ENCODE measurements around the gene ADAMTS12.

The ADAMTS12 gene

DNA sequence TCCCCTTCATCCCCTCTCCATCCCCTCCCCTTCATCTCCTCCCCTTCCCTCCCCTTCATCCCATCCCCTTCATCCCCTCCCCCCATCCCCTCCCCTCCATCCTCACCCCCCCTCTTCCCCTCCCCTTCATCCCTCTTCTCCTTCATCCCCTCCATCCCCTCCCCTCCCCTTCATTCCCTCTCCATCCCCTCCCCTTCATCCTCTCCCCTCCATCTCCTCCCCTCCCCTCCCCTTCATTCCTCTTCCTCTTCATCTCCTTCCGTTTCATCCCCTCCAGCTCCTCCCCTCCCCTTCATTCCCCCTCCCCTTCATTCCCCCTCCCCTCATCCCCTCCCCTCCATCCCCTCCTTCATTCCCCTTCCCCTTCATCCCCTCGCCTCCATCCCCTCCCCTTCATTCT lies 410.9 kb downstream of the ADAMTS12 start (continued):
- TF ChIP-seq, protein P1, sequence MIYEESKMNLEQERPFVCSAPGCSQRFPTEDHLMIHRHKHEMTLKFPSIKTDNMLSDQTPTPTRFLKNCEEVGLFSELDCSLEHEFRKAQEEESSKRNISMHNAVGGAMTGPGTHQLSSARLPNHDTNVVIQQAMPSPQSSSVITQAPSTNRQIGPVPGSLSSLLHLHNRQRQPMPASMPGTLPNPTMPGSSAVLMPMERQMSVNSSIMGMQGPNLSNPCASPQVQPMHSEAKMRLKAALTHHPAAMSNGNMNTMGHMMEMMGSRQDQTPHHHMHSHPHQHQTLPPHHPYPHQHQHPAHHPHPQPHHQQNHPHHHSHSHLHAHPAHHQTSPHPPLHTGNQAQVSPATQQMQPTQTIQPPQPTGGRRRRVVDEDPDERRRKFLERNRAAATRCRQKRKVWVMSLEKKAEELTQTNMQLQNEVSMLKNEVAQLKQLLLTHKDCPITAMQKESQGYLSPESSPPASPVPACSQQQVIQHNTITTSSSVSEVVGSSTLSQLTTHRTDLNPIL (CRISPR knock-in tag; IDR thresholded peaks at IDR 0.05; ENCODE audit: low read depth): no peak

DNA sequence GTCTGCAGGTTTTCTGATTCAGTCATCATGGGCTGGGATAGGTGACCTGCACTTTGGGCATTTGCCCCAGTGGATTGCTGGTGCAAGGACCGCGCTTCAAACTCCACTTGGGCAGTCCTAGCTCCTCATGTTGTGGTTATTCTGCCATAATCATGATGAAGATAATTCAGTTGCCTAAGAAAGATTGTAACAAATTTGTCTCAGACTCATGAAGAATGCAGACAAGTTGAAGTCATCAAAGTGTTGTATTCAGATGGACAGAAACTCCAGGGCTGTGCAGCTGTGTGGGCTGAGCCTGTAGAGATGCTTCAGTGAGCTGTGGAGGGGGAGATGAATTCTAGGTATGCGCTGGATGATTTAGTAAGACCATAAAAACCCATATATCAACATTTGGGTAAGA lies 412.5 kb downstream of the ADAMTS12 start:
- no peak for ATAC-seq
- TF ChIP-seq ZFP3 (CRISPR knock-in tag; IDR thresholded peaks at IDR 0.05): no peak
- TF ChIP-seq OSR1 (CRISPR knock-in tag; IDR thresholded peaks at IDR 0.05): no peak
- TF ChIP-seq ZC3H10 (CRISPR knock-in tag; IDR thresholded peaks at IDR 0.05): no peak
- no peak for TF ChIP-seq TOX (CRISPR knock-in tag; IDR thresholded peaks at IDR 0.05; ENCODE audit: borderline replicate concordance)
- TF ChIP-seq GLIS3 (CRISPR knock-in tag; IDR thresholded peaks at IDR 0.05): no peak
- TF ChIP-seq, protein P2, sequence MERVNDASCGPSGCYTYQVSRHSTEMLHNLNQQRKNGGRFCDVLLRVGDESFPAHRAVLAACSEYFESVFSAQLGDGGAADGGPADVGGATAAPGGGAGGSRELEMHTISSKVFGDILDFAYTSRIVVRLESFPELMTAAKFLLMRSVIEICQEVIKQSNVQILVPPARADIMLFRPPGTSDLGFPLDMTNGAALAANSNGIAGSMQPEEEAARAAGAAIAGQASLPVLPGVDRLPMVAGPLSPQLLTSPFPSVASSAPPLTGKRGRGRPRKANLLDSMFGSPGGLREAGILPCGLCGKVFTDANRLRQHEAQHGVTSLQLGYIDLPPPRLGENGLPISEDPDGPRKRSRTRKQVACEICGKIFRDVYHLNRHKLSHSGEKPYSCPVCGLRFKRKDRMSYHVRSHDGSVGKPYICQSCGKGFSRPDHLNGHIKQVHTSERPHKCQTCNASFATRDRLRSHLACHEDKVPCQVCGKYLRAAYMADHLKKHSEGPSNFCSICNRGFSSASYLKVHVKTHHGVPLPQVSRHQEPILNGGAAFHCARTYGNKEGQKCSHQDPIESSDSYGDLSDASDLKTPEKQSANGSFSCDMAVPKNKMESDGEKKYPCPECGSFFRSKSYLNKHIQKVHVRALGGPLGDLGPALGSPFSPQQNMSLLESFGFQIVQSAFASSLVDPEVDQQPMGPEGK (CRISPR knock-in tag; IDR thresholded peaks at IDR 0.05; ENCODE audit: borderline replicate concordance): no peak
- TF ChIP-seq, protein P3, sequence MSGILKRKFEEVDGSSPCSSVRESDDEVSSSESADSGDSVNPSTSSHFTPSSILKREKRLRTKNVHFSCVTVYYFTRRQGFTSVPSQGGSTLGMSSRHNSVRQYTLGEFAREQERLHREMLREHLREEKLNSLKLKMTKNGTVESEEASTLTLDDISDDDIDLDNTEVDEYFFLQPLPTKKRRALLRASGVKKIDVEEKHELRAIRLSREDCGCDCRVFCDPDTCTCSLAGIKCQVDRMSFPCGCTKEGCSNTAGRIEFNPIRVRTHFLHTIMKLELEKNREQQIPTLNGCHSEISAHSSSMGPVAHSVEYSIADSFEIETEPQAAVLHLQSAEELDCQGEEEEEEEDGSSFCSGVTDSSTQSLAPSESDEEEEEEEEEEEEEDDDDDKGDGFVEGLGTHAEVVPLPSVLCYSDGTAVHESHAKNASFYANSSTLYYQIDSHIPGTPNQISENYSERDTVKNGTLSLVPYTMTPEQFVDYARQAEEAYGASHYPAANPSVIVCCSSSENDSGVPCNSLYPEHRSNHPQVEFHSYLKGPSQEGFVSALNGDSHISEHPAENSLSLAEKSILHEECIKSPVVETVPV (CRISPR knock-in tag; IDR thresholded peaks at IDR 0.05): no peak
- TF ChIP-seq ISL1 (CRISPR knock-in tag; IDR thresholded peaks at IDR 0.05): no peak
- TF ChIP-seq, protein P4, sequence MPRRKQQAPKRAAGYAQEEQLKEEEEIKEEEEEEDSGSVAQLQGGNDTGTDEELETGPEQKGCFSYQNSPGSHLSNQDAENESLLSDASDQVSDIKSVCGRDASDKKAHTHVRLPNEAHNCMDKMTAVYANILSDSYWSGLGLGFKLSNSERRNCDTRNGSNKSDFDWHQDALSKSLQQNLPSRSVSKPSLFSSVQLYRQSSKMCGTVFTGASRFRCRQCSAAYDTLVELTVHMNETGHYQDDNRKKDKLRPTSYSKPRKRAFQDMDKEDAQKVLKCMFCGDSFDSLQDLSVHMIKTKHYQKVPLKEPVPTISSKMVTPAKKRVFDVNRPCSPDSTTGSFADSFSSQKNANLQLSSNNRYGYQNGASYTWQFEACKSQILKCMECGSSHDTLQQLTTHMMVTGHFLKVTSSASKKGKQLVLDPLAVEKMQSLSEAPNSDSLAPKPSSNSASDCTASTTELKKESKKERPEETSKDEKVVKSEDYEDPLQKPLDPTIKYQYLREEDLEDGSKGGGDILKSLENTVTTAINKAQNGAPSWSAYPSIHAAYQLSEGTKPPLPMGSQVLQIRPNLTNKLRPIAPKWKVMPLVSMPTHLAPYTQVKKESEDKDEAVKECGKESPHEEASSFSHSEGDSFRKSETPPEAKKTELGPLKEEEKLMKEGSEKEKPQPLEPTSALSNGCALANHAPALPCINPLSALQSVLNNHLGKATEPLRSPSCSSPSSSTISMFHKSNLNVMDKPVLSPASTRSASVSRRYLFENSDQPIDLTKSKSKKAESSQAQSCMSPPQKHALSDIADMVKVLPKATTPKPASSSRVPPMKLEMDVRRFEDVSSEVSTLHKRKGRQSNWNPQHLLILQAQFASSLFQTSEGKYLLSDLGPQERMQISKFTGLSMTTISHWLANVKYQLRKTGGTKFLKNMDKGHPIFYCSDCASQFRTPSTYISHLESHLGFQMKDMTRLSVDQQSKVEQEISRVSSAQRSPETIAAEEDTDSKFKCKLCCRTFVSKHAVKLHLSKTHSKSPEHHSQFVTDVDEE (CRISPR knock-in tag; IDR thresholded peaks at IDR 0.05): no peak
- no peak for TF ChIP-seq TCF4 (CRISPR knock-in tag; IDR thresholded peaks at IDR 0.05; ENCODE audit: borderline replicate concordance)
- TF ChIP-seq, protein P5, sequence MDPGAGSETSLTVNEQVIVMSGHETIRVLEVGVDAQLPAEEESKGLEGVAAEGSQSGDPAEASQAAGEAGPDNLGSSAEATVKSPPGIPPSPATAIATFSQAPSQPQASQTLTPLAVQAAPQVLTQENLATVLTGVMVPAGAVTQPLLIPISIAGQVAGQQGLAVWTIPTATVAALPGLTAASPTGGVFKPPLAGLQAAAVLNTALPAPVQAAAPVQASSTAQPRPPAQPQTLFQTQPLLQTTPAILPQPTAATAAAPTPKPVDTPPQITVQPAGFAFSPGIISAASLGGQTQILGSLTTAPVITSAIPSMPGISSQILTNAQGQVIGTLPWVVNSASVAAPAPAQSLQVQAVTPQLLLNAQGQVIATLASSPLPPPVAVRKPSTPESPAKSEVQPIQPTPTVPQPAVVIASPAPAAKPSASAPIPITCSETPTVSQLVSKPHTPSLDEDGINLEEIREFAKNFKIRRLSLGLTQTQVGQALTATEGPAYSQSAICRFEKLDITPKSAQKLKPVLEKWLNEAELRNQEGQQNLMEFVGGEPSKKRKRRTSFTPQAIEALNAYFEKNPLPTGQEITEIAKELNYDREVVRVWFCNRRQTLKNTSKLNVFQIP (CRISPR knock-in tag; IDR thresholded peaks at IDR 0.05; ENCODE audit: borderline replicate concordance, low read depth): no peak
- no peak for TF ChIP-seq BACH2 (CRISPR knock-in tag; IDR thresholded peaks at IDR 0.05; ENCODE audit: borderline replicate concordance)

DNA sequence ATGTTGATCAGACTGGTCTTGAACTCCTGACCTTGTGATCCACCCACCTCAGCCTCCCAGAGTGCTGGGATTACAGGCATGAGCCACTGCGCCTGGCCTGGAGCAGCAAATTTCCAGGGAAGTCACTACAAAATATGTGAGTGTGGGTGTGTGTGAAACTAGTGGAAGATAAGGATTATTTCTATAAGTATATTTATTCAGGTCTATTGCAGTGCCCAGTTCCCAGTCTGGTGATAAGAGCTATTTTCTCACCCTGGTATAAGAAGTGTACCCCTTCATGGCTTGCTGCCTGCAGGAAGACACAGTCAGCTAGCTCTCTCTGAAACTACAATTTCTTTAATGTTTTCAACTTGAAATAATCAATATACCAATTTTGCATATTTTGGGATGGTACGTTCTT lies 414.0 kb downstream of the ADAMTS12 start:
- no peak for ATAC-seq

More for the DNA sequence above, 414.0 kb downstream of the ADAMTS12 start:
- TF ChIP-seq, protein P1 (CRISPR knock-in tag; IDR thresholded peaks at IDR 0.05; ENCODE audit: low read depth): no peak
- TF ChIP-seq, protein P5 (CRISPR knock-in tag; IDR thresholded peaks at IDR 0.05; ENCODE audit: borderline replicate concordance, low read depth): no peak
- TF ChIP-seq, protein P2 (CRISPR knock-in tag; IDR thresholded peaks at IDR 0.05; ENCODE audit: borderline replicate concordance): no peak
- TF ChIP-seq GLIS3 (CRISPR knock-in tag; IDR thresholded peaks at IDR 0.05): no peak
- no peak for TF ChIP-seq ZNF70 (CRISPR knock-in tag; IDR thresholded peaks at IDR 0.05)
- TF ChIP-seq, protein P3 (CRISPR knock-in tag; IDR thresholded peaks at IDR 0.05): no peak
- no peak for TF ChIP-seq SNAI2 (CRISPR knock-in tag; IDR thresholded peaks at IDR 0.05)
- no peak for TF ChIP-seq PPARA (CRISPR knock-in tag; IDR thresholded peaks at IDR 0.05; ENCODE audit: borderline replicate concordance)
- no peak for TF ChIP-seq OSR1 (CRISPR knock-in tag; IDR thresholded peaks at IDR 0.05)
- TF ChIP-seq ESRRG (CRISPR knock-in tag; IDR thresholded peaks at IDR 0.05): no peak
- TF ChIP-seq ZNF8 (CRISPR knock-in tag; IDR thresholded peaks at IDR 0.05): no peak
- no peak for TF ChIP-seq ARNTL (CRISPR knock-in tag; IDR thresholded peaks at IDR 0.05; ENCODE audit: borderline replicate concordance, low read depth)

Measured in SK-N-SH treated with all-trans-retinoic acid at 6 μM for 48 hours (cell line).